Trophoblast cell (in vitro differentiated cells and primary cell): ENCODE results near the gene NPY1R.
A peak's percentile ranks its signal among the peaks of the same experiment; 100 is the strongest.

Experiments used
- DNase-seq, 2 donors: peaks; one replicate each; pipeline ENCODE4 v3.0.0-alpha.2; 2016
- H2AFZ ChIP-seq: 2 replicates; pipeline ENCODE4 v1.6.1; 2013; ENCODE audit warnings: low read length, moderate library complexity, mild to moderate bottlenecking; ENCODE audit not compliant: insufficient read depth, poor library complexity
- H2AK5ac ChIP-seq: 2 replicates; pipeline ENCODE4 v1.6.1; 2013; ENCODE audit warnings: mild to moderate bottlenecking, low read length
- H2BK120ac ChIP-seq: 2 replicates; pipeline ENCODE4 v1.6.1; 2013; ENCODE audit warnings: low read length, mild to moderate bottlenecking, moderate library complexity; ENCODE audit not compliant: insufficient read depth, poor library complexity
- H2BK12ac ChIP-seq: 2 replicates; pipeline ENCODE4 v1.6.1; 2013; ENCODE audit warnings: mild to moderate bottlenecking, low read length, moderate library complexity
- H2BK5ac ChIP-seq: 2 replicates; pipeline ENCODE4 v1.6.1; 2013; ENCODE audit warnings: low read length, low read depth, moderate library complexity, mild to moderate bottlenecking; ENCODE audit not compliant: poor library complexity
- H3K14ac ChIP-seq: 2 replicates; pipeline ENCODE4 v1.6.1; 2013; ENCODE audit warnings: mild to moderate bottlenecking, low read length
- H3K18ac ChIP-seq: 2 replicates; pipeline ENCODE4 v1.6.1; 2013; ENCODE audit warnings: mild to moderate bottlenecking, low read length
- H3K23ac ChIP-seq: 2 replicates; pipeline ENCODE4 v1.6.1; 2013; ENCODE audit warnings: low read length
- H3K27ac ChIP-seq: 2 replicates; pipeline ENCODE4 v1.5.1; 2013; ENCODE audit warnings: low read depth, mild to moderate bottlenecking, inconsistent platforms, low read length, moderate library complexity
- H3K27me3 ChIP-seq: 2 replicates; pipeline ENCODE4 v1.6.1; 2013; ENCODE audit warnings: inconsistent platforms, mild to moderate bottlenecking, low read length, moderate library complexity; ENCODE audit not compliant: insufficient read depth
- H3K36me3 ChIP-seq, 2 experiments: 1 replicate in 1 of 2; 2 replicates in 1 of 2; pipeline ENCODE4 v1.6.1; 2013; ENCODE audit warnings: low read length in 2 of 2, mild to moderate bottlenecking in 2 of 2, moderate library complexity in 1 of 2; ENCODE audit not compliant: insufficient read depth in 2 of 2, control insufficient read depth in 1 of 2
- H3K4ac ChIP-seq: 2 replicates; pipeline ENCODE4 v1.6.1; 2013; ENCODE audit warnings: low read depth, mild to moderate bottlenecking, low read length, moderate library complexity
- H3K4me1 ChIP-seq, 2 experiments: 1 replicate in 1 of 2; 2 replicates in 1 of 2; pipeline ENCODE4 v1.6.1; 2013; ENCODE audit warnings: low read length in 2 of 2, mild to moderate bottlenecking in 2 of 2, moderate library complexity in 1 of 2; ENCODE audit not compliant: insufficient read depth in 2 of 2, control insufficient read depth in 1 of 2
- H3K4me2 ChIP-seq: 2 replicates; pipeline ENCODE4 v1.6.1; 2013; ENCODE audit warnings: inconsistent platforms, mild to moderate bottlenecking, low read length, moderate library complexity
- H3K4me3 ChIP-seq: 2 replicates; pipeline ENCODE4 v1.5.1; 2013; ENCODE audit warnings: mild to moderate bottlenecking, low read depth, low read length, inconsistent platforms
- H3K79me1 ChIP-seq: one replicate; pipeline ENCODE4 v1.6.1; 2013; ENCODE audit warnings: low read length
- H3K79me2 ChIP-seq: 2 replicates; pipeline ENCODE4 v1.6.1; 2013; ENCODE audit warnings: low read length, mild to moderate bottlenecking; ENCODE audit not compliant: control insufficient read depth, insufficient read depth, poor library complexity
- H3K9ac ChIP-seq: 2 replicates; pipeline ENCODE4 v1.6.1; 2013; ENCODE audit warnings: mild to moderate bottlenecking, low read length
- H3K9me3 ChIP-seq: 2 replicates; pipeline ENCODE4 v1.6.1; 2013; ENCODE audit warnings: low read depth, mild to moderate bottlenecking, control low read depth, inconsistent platforms, low read length; ENCODE audit not compliant: insufficient read depth
- H4K12ac ChIP-seq: 2 replicates; pipeline ENCODE4 v1.6.1; 2013; ENCODE audit warnings: low read depth, mild to moderate bottlenecking, low read length, moderate library complexity
- H4K8ac ChIP-seq: 2 replicates; pipeline ENCODE4 v1.6.1; 2013; ENCODE audit warnings: low read depth, mild to moderate bottlenecking, low read length, moderate library complexity
- H4K91ac ChIP-seq: one replicate; pipeline ENCODE4 v1.6.1; 2013; ENCODE audit warnings: low read depth, mild to moderate bottlenecking, low read length, moderate library complexity
- WGBS: extraction: QIAGEN DNeasy Blood & Tissue Kit; methylation state at CpG from one replicate; pipeline ENCODE4 v1.1.7; 2013; ENCODE audit warnings: missing lambda C conversion rate; ENCODE audit not compliant: insufficient read length, insufficient coverage; ENCODE audit errors: extremely low coverage; 5-methylcytosine and 5-hydroxymethylcytosine counted together

NPY1R gene

GRCh38 chr4:163330916-163331628, 1.3 kb downstream of the NPY1R start:
- H2AFZ ChIP-seq = no peak overlapping the region

GRCh38 chr4:163317110-163317509, 15.3 kb downstream of the NPY1R start:
- WGBS = no CpG with 5 or more reads among the region's 1 CpG

More at GRCh38 chr4:163330916-163331628, 1.3 kb downstream of the NPY1R start:
- H3K79me2 ChIP-seq = no peaks in the 10 kb centered on the region
- H2BK12ac ChIP-seq = no peak overlapping the region
- peaks cover 2% of the 10 kb centered on the region for H3K79me1 ChIP-seq
- peaks cover 19% of the 10 kb centered on the region for H3K27me3 ChIP-seq
- no peaks in the 10 kb centered on the region for H3K9me3 ChIP-seq
- H3K14ac ChIP-seq = no peak overlapping the region
- no peak overlapping the region for H3K18ac ChIP-seq
- H4K8ac ChIP-seq = no peak overlapping the region
- no peak overlapping the region for H2AK5ac ChIP-seq
- H3K4me3 ChIP-seq = no peak overlapping the region
- no peak for DNase-seq
- no peak overlapping the region for H2BK5ac ChIP-seq
- H4K12ac ChIP-seq = no peak overlapping the region
- WGBS = 100% methylated on average over 1 of the region's 16 CpGs
- no peak overlapping the region for H4K91ac ChIP-seq
- peaks cover 0 to 3% of the 10 kb centered on the region in 2 experiments for H3K4me1 ChIP-seq
- no peak overlapping the region for H3K9ac ChIP-seq
- H2BK120ac ChIP-seq = no peak overlapping the region
- no peak overlapping the region for H3K23ac ChIP-seq
- H3K27ac ChIP-seq = no peak overlapping the region
- no peaks in the 10 kb centered on the region for H3K36me3 ChIP-seq
- no peak overlapping the region for H3K4ac ChIP-seq
- H3K4me2 ChIP-seq = peak overlapping the region; percentile 90

GRCh38 chr4:163309466-163309865, 22.9 kb downstream of the NPY1R start:
- H3K36me3 ChIP-seq = no peaks in the 10 kb centered on the region

More at GRCh38 chr4:163317110-163317509, 15.3 kb downstream of the NPY1R start:
- Histone ChIP-seq H2BK12ac (no peak overlapping the region), H3K14ac (no peak overlapping the region), H3K9me3 (peaks cover 6% of the 10 kb centered on the region), H4K12ac (no peak overlapping the region), H3K4me2 (no peak overlapping the region), H3K4ac (no peak overlapping the region), H3K23ac (no peak overlapping the region), H3K4me3 (no peak overlapping the region), H3K9ac (no peak overlapping the region), H3K79me2 (no peaks in the 10 kb centered on the region), H2AK5ac (no peak overlapping the region), H2BK120ac (no peak overlapping the region), H3K27ac (no peak overlapping the region), H4K8ac (no peak overlapping the region), H3K27me3 (no peaks in the 10 kb centered on the region), H4K91ac (no peak overlapping the region), H3K18ac (no peak overlapping the region), H3K4me1 (no peaks in the 10 kb centered on the region), H2AFZ (no peak overlapping the region), H3K79me1 (no peaks in the 10 kb centered on the region), H3K36me3 (no peaks in the 10 kb centered on the region), H2BK5ac (no peak overlapping the region)
- no peak for DNase-seq

GRCh38 chr4:163303069-163303468, 29.3 kb downstream of the NPY1R start:
- H3K27me3 ChIP-seq = no peaks in the 10 kb centered on the region
- H2BK5ac ChIP-seq = no peak overlapping the region
- H3K79me1 ChIP-seq = no peaks in the 10 kb centered on the region
- no peak overlapping the region for H4K91ac ChIP-seq
- H2AK5ac ChIP-seq = no peak overlapping the region
- H3K9ac ChIP-seq = no peak overlapping the region
- no peak overlapping the region for H4K12ac ChIP-seq
- H3K9me3 ChIP-seq = no peaks in the 10 kb centered on the region
- H2BK12ac ChIP-seq = no peak overlapping the region
- no peak overlapping the region for H3K23ac ChIP-seq
- no peaks in the 10 kb centered on the region for H3K79me2 ChIP-seq
- no peak overlapping the region for H3K4ac ChIP-seq
- H3K18ac ChIP-seq = no peak overlapping the region
- no peak overlapping the region for H2AFZ ChIP-seq
- no peak overlapping the region for H3K4me3 ChIP-seq
- no peak overlapping the region for H3K27ac ChIP-seq
- no peak overlapping the region for H3K14ac ChIP-seq
- H3K4me2 ChIP-seq = no peak overlapping the region
- no peak overlapping the region for H4K8ac ChIP-seq
- WGBS = no CpG with 5 or more reads among the region's 2 CpGs
- H3K4me1 ChIP-seq = no peaks in the 10 kb centered on the region
- H2BK120ac ChIP-seq = no peak overlapping the region
- no peaks in the 10 kb centered on the region for H3K36me3 ChIP-seq
- no peak for DNase-seq

More at GRCh38 chr4:163309466-163309865, 22.9 kb downstream of the NPY1R start:
- Histone ChIP-seq H3K79me1 (no peaks in the 10 kb centered on the region), H3K27me3 (no peaks in the 10 kb centered on the region), H3K9ac (no peak overlapping the region), H3K79me2 (no peaks in the 10 kb centered on the region), H3K14ac (no peak overlapping the region), H2BK12ac (no peak overlapping the region), H2BK120ac (no peak overlapping the region), H3K4me3 (no peak overlapping the region), H3K23ac (no peak overlapping the region), H3K18ac (no peak overlapping the region), H4K12ac (no peak overlapping the region), H3K27ac (no peak overlapping the region), H3K9me3 (no peaks in the 10 kb centered on the region), H2AFZ (no peak overlapping the region), H4K91ac (no peak overlapping the region), H3K4me1 (no peaks in the 10 kb centered on the region), H2BK5ac (no peak overlapping the region), H3K4me2 (no peak overlapping the region), H3K4ac (no peak overlapping the region), H4K8ac (no peak overlapping the region), H2AK5ac (no peak overlapping the region)
- WGBS = no CpG with 5 or more reads among the region's 1 CpG
- DNase-seq = no peak
